Thyroid gland (tissue), 4 donors: ENCODE results near the gene NEK2.

Experiments
- POLR2A ChIP-seq, 2 donors: fragments of 450-650 bp; IDR thresholded peaks; one replicate each; pipeline ENCODE4 v1.6.1; 2017; ENCODE audit warnings: antibody characterized with exemption in 2 of 2, mild to moderate bottlenecking in 2 of 2, moderate library complexity in 1 of 2
- TF ChIP-seq, protein P1 (sequence below), 6 experiments: fragments of 200-600 bp in 3 of 6; fragments of 450-650 bp in 3 of 6; sonication (generic) in 3 of 6; IDR thresholded peaks; one replicate each; pipeline ENCODE4 v1.5.1; 2016 to 2019; ENCODE audit warnings: antibody characterized with exemption in 6 of 6, mild to moderate bottlenecking in 2 of 6, inconsistent platforms in 1 of 6, moderate library complexity in 1 of 6

DNA sequence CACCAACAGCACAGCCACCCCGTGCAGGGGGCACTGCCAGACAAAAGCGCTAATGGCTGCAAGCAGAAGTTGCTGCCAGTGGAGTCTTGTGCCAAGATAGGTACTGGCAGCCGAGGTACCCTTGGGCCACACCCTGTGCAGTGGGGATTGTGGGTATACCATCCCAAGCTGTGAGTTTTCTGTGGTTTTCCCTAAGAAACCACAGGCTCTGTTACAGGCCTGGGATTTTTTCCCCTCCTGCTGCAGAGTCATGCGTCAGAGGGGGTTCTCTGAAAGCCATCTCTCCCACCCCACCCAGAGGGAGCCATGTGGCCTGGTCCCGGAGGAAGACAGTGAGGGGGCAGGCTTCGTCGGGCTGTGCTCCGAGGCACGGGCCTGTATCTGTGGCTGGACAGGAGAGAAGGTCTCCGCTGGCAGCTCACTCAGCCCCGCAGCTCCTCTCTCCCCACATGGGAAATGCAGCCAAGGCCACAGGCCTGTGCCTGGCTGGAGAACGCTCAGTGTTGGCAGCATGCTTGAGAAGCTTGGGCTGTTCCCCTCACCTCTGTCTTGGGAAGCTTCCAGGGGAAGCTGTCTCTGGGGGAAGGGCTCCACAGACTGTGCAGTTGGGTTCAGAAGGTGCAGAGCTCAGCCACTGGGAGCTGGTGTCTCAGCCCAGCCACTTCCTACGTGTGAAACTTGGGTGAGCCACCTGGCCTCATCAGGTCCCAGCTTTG lies 42.5 kb downstream of the NEK2 start:
- TF ChIP-seq, protein P1, sequence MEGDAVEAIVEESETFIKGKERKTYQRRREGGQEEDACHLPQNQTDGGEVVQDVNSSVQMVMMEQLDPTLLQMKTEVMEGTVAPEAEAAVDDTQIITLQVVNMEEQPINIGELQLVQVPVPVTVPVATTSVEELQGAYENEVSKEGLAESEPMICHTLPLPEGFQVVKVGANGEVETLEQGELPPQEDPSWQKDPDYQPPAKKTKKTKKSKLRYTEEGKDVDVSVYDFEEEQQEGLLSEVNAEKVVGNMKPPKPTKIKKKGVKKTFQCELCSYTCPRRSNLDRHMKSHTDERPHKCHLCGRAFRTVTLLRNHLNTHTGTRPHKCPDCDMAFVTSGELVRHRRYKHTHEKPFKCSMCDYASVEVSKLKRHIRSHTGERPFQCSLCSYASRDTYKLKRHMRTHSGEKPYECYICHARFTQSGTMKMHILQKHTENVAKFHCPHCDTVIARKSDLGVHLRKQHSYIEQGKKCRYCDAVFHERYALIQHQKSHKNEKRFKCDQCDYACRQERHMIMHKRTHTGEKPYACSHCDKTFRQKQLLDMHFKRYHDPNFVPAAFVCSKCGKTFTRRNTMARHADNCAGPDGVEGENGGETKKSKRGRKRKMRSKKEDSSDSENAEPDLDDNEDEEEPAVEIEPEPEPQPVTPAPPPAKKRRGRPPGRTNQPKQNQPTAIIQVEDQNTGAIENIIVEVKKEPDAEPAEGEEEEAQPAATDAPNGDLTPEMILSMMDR (IDR thresholded peaks at IDR 0.05): no peak
- no peak for TF ChIP-seq POLR2A (IDR thresholded peaks at IDR 0.05)
